NCI-H2196 treated with DMSO at 0.1 percent for 48 hours (cell line): ENCODE data around the gene COQ2.
"Not testable (repeated sequence)": the region's sequence is repeated elsewhere in the genome, so short reads cannot be mapped to it uniquely, and the experiment has no call there.

Source experiments
- DNase-seq: peaks from one replicate; lab custom pipeline; 2025; ENCODE audit not compliant: unreplicated experiment; lab: John Stamatoyannopoulos, UW

Gene COQ2

GRCh38 chr4:83284193-83285054 lies at the start of gene COQ2:
TSS of gene COQ2 (minus strand) at chr4:83284798. CDS start at chr4:83284764, 34 bp downstream.
- DNase-seq = peak; percentile 62

- no peak for DNase-seq
These were observed 47.4 kb upstream of the COQ2 start for GRCh38 chr4:83331956-83332355.

GRCh38 chr4:83329521-83330110 lies 45.0 kb upstream of the COQ2 start:
- no peak for DNase-seq

GRCh38 chr4:83328521-83329187 lies 44.1 kb upstream of the COQ2 start:
- no peak for DNase-seq

GRCh38 chr4:83326546-83326945 lies 41.9 kb upstream of the COQ2 start:
- no peak for DNase-seq

- DNase-seq = not testable (repeated sequence)
These were observed 40.7 kb upstream of the COQ2 start for GRCh38 chr4:83325306-83325705.

GRCh38 chr4:83323136-83323535 lies 38.5 kb upstream of the COQ2 start:
- DNase-seq = no peak

- DNase-seq = no peak
These were observed 36.0 kb upstream of the COQ2 start for GRCh38 chr4:83320548-83320947.

GRCh38 chr4:83318666-83319065 lies 34.1 kb upstream of the COQ2 start:
- DNase-seq = no peak

GRCh38 chr4:83317671-83318070 lies 33.1 kb upstream of the COQ2 start:
- no peak for DNase-seq

- no peak for DNase-seq
These were observed 32.0 kb upstream of the COQ2 start for GRCh38 chr4:83316459-83317165.

- no peak for DNase-seq
These were observed 30.8 kb upstream of the COQ2 start for GRCh38 chr4:83315341-83315870.

- no peak for DNase-seq
These were observed 24.1 kb upstream of the COQ2 start for GRCh38 chr4:83308672-83309071.

GRCh38 chr4:83307920-83308319 lies 23.3 kb upstream of the COQ2 start:
- DNase-seq = no peak

- no peak for DNase-seq
These were observed 20.6 kb upstream of the COQ2 start for GRCh38 chr4:83305187-83305586.

- DNase-seq = no peak
These were observed 13.1 kb upstream of the COQ2 start for GRCh38 chr4:83297548-83298260.

- DNase-seq = no peak
These were observed 8.9 kb upstream of the COQ2 start for GRCh38 chr4:83293305-83294046.

- not testable (repeated sequence) for DNase-seq
These were observed 5.6 kb upstream of the COQ2 start for GRCh38 chr4:83290059-83290774.

GRCh38 chr4:83288381-83288780 lies 3.8 kb upstream of the COQ2 start:
- not testable (repeated sequence) for DNase-seq
